ENCODE data around the gene NOSIP.

GRCh38 chr19:49524812-49525455, 55.4 kb downstream of the NOSIP start:
- no peak for TF ChIP-seq CTCF (IDR thresholded peaks at IDR 0.05)
- no peak for TF ChIP-seq POLR2A (IDR thresholded peaks at IDR 0.05)

Data from right lobe of liver (tissue), 4 donors.